ENCODE measurements around the gene PSMD8.
"Not testable (repeated sequence)": the region's sequence is repeated elsewhere in the genome, so short reads cannot be mapped to it uniquely, and the experiment has no call there.

Gene PSMD8

DNA sequence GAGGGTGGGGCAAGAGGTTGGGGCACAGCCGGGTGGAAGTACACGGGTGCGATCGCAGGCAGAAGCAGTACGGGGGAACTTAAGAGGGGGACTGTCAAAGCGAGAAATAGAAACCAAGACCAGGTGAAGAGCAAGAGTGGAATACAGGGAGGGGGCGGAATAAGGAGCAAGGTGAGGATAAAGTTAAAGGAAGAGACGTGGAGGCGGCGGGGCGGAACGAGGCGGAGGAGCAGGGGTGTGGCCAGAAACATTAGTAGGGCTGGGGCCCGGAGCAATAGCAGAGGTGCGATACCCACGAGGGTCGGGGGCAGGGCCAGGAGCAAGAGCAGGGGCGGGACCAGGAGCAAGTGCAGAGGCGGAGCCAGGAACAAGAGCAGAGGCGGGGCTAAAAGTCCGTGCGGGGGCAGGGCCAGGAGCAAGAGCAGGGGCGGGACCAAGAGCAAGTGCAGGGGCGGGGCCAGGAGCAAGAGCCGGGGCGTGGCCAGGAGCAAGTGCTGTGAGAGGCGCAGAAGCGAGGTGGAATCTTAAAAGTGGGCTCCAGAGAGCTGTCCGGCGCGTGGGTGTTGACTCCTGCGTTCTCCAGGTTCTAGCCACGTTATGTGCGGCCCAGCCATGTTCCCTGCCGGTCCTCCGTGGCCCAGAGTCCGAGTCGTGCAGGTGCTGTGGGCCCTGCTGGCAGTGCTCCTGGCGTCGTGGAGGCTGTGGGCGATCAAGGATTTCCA lies 37.6 kb upstream of the PSMD8 start:
- peak overlapping the region; percentile 95 for H3K27ac ChIP-seq
- TF ChIP-seq, protein P1, sequence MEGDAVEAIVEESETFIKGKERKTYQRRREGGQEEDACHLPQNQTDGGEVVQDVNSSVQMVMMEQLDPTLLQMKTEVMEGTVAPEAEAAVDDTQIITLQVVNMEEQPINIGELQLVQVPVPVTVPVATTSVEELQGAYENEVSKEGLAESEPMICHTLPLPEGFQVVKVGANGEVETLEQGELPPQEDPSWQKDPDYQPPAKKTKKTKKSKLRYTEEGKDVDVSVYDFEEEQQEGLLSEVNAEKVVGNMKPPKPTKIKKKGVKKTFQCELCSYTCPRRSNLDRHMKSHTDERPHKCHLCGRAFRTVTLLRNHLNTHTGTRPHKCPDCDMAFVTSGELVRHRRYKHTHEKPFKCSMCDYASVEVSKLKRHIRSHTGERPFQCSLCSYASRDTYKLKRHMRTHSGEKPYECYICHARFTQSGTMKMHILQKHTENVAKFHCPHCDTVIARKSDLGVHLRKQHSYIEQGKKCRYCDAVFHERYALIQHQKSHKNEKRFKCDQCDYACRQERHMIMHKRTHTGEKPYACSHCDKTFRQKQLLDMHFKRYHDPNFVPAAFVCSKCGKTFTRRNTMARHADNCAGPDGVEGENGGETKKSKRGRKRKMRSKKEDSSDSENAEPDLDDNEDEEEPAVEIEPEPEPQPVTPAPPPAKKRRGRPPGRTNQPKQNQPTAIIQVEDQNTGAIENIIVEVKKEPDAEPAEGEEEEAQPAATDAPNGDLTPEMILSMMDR (IDR thresholded peaks at IDR 0.05) = no peak
- no peak for TF ChIP-seq ZFX (IDR thresholded peaks at IDR 0.05; ENCODE audit: borderline replicate concordance)

GRCh38 chr19:38337360-38337653 lies 37.1 kb upstream of the PSMD8 start:
- peak overlapping the region; percentile 95 for H3K27ac ChIP-seq
- no peak for TF ChIP-seq ZFX (IDR thresholded peaks at IDR 0.05; ENCODE audit: borderline replicate concordance)
- TF ChIP-seq, protein P1 (IDR thresholded peaks at IDR 0.05) = no peak

DNA sequence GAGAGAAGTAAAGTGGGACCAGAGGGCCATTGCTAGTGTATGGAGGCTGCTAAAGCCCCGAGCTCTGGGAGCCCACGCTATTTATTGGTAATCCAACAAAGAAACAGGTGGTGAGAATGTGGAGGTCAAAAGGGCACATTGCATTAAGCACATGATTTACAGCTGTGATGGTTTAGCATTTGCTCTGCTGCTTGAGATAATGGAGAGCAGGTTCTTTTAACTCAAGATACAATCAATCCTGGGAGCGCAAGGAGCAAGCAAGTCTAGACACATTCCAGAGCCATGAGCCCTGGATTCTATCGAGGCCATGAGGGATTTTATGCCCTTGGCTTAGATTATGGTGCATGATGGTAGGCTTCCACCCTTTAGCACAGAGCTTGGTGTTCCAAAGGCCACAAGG lies 35.4 kb upstream of the PSMD8 start:
- not testable (repeated sequence) for H3K27ac ChIP-seq

DNA sequence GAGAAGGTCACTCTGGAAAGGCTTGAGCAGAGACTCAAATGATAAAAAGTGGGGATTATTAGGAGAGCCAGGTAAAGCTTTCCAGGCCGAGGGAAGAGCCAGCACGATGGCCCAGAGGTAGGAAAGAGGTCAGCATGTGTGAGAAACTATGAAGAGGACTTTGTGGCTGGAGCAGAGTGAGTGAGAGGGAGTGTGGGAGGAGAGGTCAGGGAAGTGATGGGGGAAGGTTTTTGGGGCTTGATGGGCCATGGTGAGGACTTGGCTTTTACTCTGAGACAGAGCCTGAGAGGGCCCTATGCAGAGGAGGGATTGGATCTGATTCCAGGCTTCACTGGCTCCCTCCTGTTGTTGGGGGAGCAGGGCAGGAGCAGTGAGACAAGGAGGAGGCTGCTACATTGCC lies 33.4 kb upstream of the PSMD8 start:
- no peak for TF ChIP-seq ZFX (IDR thresholded peaks at IDR 0.05; ENCODE audit: borderline replicate concordance)
- TF ChIP-seq, protein P1 (IDR thresholded peaks at IDR 0.05) = no peak
- H3K27ac ChIP-seq = no peak overlapping the region

DNA sequence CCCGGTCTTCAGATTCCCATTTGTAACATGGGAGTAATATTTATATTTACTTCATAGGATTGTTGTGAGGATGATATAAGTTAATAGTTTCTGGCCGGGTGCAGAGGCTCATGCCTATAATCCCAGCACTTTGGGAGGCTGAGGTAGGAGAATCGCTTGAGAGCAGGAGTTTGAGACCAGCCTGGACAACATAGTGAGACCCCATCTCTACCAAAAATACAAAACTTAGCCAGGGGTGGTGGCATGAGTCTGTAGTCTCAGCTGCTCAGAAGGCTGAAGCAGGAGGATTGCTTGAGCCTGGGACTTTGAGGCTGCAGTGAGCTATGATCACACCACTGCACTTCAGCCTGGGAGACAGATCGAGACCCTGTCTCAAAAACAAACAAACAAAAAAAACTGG lies 27.5 kb upstream of the PSMD8 start:
- no peak overlapping the region for H3K27ac ChIP-seq
- TF ChIP-seq, protein P1 (IDR thresholded peaks at IDR 0.05) = no peak
- TF ChIP-seq ZFX (IDR thresholded peaks at IDR 0.05; ENCODE audit: borderline replicate concordance) = no peak

GRCh38 chr19:38350883-38351282 lies 23.5 kb upstream of the PSMD8 start:
- H3K27ac ChIP-seq = no peak overlapping the region
- no peak for TF ChIP-seq ZFX (IDR thresholded peaks at IDR 0.05; ENCODE audit: borderline replicate concordance)
- TF ChIP-seq, protein P1 (IDR thresholded peaks at IDR 0.05) = no peak

- TF ChIP-seq ZFX (IDR thresholded peaks at IDR 0.05; ENCODE audit: borderline replicate concordance) = no peak
- TF ChIP-seq, protein P1 (IDR thresholded peaks at IDR 0.05) = no peak
- no peak overlapping the region for H3K27ac ChIP-seq
Measured at GRCh38 chr19:38351865-38352395, 22.4 kb upstream of the PSMD8 start.

DNA sequence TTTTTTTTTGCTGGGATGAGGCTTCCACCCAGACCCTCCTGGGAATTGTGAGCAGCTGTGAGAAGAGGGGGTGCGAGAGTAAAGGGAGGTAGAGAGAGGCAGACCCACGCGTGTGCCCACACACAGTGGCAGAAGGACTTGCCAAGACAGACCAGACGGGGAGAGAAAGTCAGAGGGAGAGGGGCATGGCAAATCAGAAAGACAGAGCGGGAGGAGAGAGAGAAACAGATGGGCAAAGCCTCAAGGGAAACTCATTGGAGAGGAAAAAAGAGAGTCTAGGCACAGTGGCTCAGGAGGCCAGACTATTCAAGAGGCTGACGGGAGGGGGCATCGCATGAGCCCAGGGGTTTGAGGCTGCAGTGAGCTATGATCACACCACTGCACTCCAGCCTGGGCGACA lies 21.8 kb upstream of the PSMD8 start:
- TF ChIP-seq, protein P1 (IDR thresholded peaks at IDR 0.05) = no peak
- TF ChIP-seq ZFX (IDR thresholded peaks at IDR 0.05; ENCODE audit: borderline replicate concordance) = no peak
- H3K27ac ChIP-seq = no peak overlapping the region

All from 22Rv1 (cell line).